Neural cell (in vitro differentiated cells): Measurements from ENCODE around the gene ZDHHC5. TPM values are rescaled to one million over a fixed set of nuclear protein-coding genes. Genes with fewer than 3 reads are reported as not detected.

Source experiments
- H2AFZ ChIP-seq: fragments of 200-600, 300-800 bp; sonication (generic), shearing (Covaris generic); 2 replicates; pipeline ENCODE4 v1.6.0; 2014; ENCODE audit warnings: low read depth, mild to moderate bottlenecking, antibody characterized with exemption, low read length, moderate library complexity
- H3F3A ChIP-seq: fragments of 200-600 bp; shearing (Covaris generic); 2 replicates; pipeline ENCODE4 v1.6.1; 2016; ENCODE audit warnings: mild to moderate bottlenecking, moderate library complexity, mixed read lengths, antibody characterized with exemption, low read length; ENCODE audit not compliant: insufficient read depth, poor library complexity, severe bottlenecking
- H3K27ac ChIP-seq: fragments of 200-600, 300-800 bp; sonication (generic), shearing (Covaris generic); 2 replicates; pipeline ENCODE4 v1.5.1; 2014; ENCODE audit warnings: mild to moderate bottlenecking, low read length, moderate library complexity
- H3K27me3 ChIP-seq: fragments of 300-800, 200-600 bp; sonication (generic), shearing (Covaris generic); 2 replicates; pipeline ENCODE4 v1.6.0; 2014; ENCODE audit warnings: mild to moderate bottlenecking, low read depth, low read length, moderate library complexity; ENCODE audit not compliant: insufficient read depth
- H3K36me3 ChIP-seq: fragments of 300-800, 200-600 bp; sonication (generic), shearing (Covaris generic); 2 replicates; pipeline ENCODE4 v1.5.1; 2014; ENCODE audit warnings: mild to moderate bottlenecking, antibody characterized with exemption, low read length, moderate library complexity; ENCODE audit not compliant: insufficient read depth
- H3K4me2 ChIP-seq: fragments of 300-800, 200-600 bp; sonication (generic), shearing (Covaris generic); 2 replicates; pipeline ENCODE4 v1.6.0; 2014; ENCODE audit warnings: mild to moderate bottlenecking, low read length
- H3K4me3 ChIP-seq: fragments of 300-800, 200-600 bp; sonication (generic), shearing (Covaris generic); 2 replicates; pipeline ENCODE4 v1.5.1; 2014; ENCODE audit warnings: mild to moderate bottlenecking, low read length, moderate library complexity
- H3K79me2 ChIP-seq: fragments of 200-600 bp; shearing (Covaris generic); replicated peaks from 2 replicates; pipeline ENCODE4 v1.6.0; 2014; ENCODE audit warnings: mild to moderate bottlenecking, low read length, moderate library complexity; ENCODE audit not compliant: insufficient read depth
- H3K9ac ChIP-seq: fragments of 300-800, 200-600 bp; sonication (generic), shearing (Covaris generic); 2 replicates; pipeline ENCODE4 v1.6.1; 2016; ENCODE audit warnings: mild to moderate bottlenecking, low read length, mixed read lengths
- H3K9me2 ChIP-seq: fragments of 200-600 bp; shearing (Covaris generic); 2 replicates; pipeline ENCODE4 v1.6.1; 2016; ENCODE audit warnings: mild to moderate bottlenecking, low read length, mixed read lengths; ENCODE audit not compliant: insufficient read depth
- H3K9me3 ChIP-seq: fragments of 200-600, 300-800 bp; sonication (generic), shearing (Covaris generic); 2 replicates; pipeline ENCODE4 v1.6.1; 2016; ENCODE audit warnings: mild to moderate bottlenecking, mixed run types, low read length, moderate library complexity, mixed read lengths
- H4K20me1 ChIP-seq: fragments of 200-600 bp; shearing (Covaris generic); 2 replicates; pipeline ENCODE4 v1.6.1; 2016; ENCODE audit warnings: mild to moderate bottlenecking, mixed run types; ENCODE audit not compliant: insufficient read depth
- CTCF ChIP-seq: fragments of 450-650 bp; IDR thresholded peaks from 2 replicates; pipeline ENCODE4 v1.5.1; 2014; ENCODE audit warnings: antibody characterized with exemption, mild to moderate bottlenecking, moderate library complexity; ENCODE audit not compliant: poor library complexity, severe bottlenecking
- EP300 ChIP-seq: fragments of 450-650 bp; conservative IDR thresholded peaks from 2 replicates; pipeline ENCODE4 v1.6.1; 2014; ENCODE audit warnings: antibody characterized with exemption, mild to moderate bottlenecking, moderate library complexity; ENCODE audit not compliant: poor library complexity, severe bottlenecking
- EZH2 ChIP-seq: fragments of 200-600, 300-800 bp; shearing (Covaris generic), sonication (generic); IDR thresholded peaks from 2 replicates; pipeline ENCODE4 v1.6.1; 2014; ENCODE audit warnings: antibody characterized with exemption, low read length, borderline replicate concordance, mild to moderate bottlenecking; ENCODE audit not compliant: insufficient read depth, poor library complexity, severe bottlenecking
- MXI1 ChIP-seq: fragments of 450-650 bp; conservative IDR thresholded peaks from 2 replicates; pipeline ENCODE4 v1.6.1; 2014; ENCODE audit warnings: antibody characterized with exemption, mild to moderate bottlenecking; ENCODE audit not compliant: poor library complexity, severe bottlenecking
- POLR2AphosphoS5 ChIP-seq: IDR thresholded peaks from 2 replicates; pipeline ENCODE4 v1.6.1; 2012
- RAD21 ChIP-seq: fragments of 450-650 bp; conservative IDR thresholded peaks from 2 replicates; pipeline ENCODE4 v1.6.1; 2014; ENCODE audit warnings: antibody characterized with exemption, mild to moderate bottlenecking, moderate library complexity
- REST ChIP-seq: IDR thresholded peaks from 2 replicates; pipeline ENCODE4 v1.6.1; 2012; ENCODE audit warnings: borderline replicate concordance
- SMC3 ChIP-seq: fragments of 450-650 bp; conservative IDR thresholded peaks from 2 replicates; pipeline ENCODE4 v1.6.1; 2014; ENCODE audit warnings: antibody characterized with exemption, mild to moderate bottlenecking, moderate library complexity; ENCODE audit not compliant: poor library complexity
- TAF1 ChIP-seq: IDR thresholded peaks from 2 replicates; pipeline ENCODE4 v1.6.1; 2012; ENCODE audit warnings: low read depth
- polyA plus RNA-seq: library from polyadenylated mRNA; depleted of rRNA; stranded (reverse); fragments of >200 nt; gene quantifications from 2 replicates; pipeline ENCODE4 v1.2.3, GENCODE V29; 2014

ZDHHC5 gene
- polyA plus RNA-seq, 1 donor from 2014 or later, result 15.8 TPM

- Histone ChIP-seq H3K79me2 (peaks cover 10% of the 10 kb centered on the region), H3K9me3 (no peaks in the 10 kb centered on the region), H3K36me3 (no peaks in the 10 kb centered on the region), H3K9me2 (no peaks in the 10 kb centered on the region), H3F3A (peaks cover under 1% of the 10 kb centered on the region), H3K4me3 (no peak overlapping the region), H2AFZ (no peak overlapping the region), H3K9ac (no peak overlapping the region), H3K4me2 (no peak overlapping the region), H3K27ac (no peak overlapping the region), H3K27me3 (no peaks in the 10 kb centered on the region), H4K20me1 (no peaks in the 10 kb centered on the region)
- TF ChIP-seq POLR2AphosphoS5 (no peak), MXI1 (no peak), TAF1 (no peak), EP300 (no peak), CTCF (no peak), EZH2 (no peak), RAD21 (no peak), REST (no peak), SMC3 (no peak)
Measured at GRCh38 chr11:57735619-57736298, 67.8 kb downstream of the ZDHHC5 start.

GRCh38 chr11:57741132-57742086 is 73.5 kb downstream of the ZDHHC5 start, which contains the start of gene SELENOH:
SELENOH (plus strand) TSS chr11:57741491; CDS start chr11:57741596, 105 bp downstream.
- peak; percentile 90 for TF ChIP-seq TAF1
- TF ChIP-seq POLR2AphosphoS5, result peak; percentile 92
- peak; percentile 96 for TF ChIP-seq MXI1
- TF ChIP-seq RAD21, result peak; percentile 56
- peak; percentile 78 for TF ChIP-seq EP300
- TF ChIP-seq SMC3, result peak; percentile 61
- TF ChIP-seq REST, result peak; percentile 87
- no peak for TF ChIP-seq EZH2
- no peak for TF ChIP-seq CTCF
- Histone ChIP-seq H3K36me3 (peaks cover 15% of the 10 kb centered on the region), H3K27ac (peak within 1 kb of the TSS; percentile 83), H3K9me2 (no peaks in the 10 kb centered on the region), H3K4me2 (peak within 1 kb of the TSS; percentile 98), H3K9me3 (no peaks in the 10 kb centered on the region), H3K9ac (peak within 1 kb of the TSS; percentile 90), H3K27me3 (no peaks in the 10 kb centered on the region), H3K79me2 (peaks cover 17% of the 10 kb centered on the region), H3F3A (peaks cover 3% of the 10 kb centered on the region), H2AFZ (peak within 1 kb of the TSS; percentile 65), H4K20me1 (no peaks in the 10 kb centered on the region), H3K4me3 (peak within 1 kb of the TSS; percentile 90)
